Esophagus muscularis mucosa (tissue), 4 donors: ENCODE measurements around the gene OSBPL2.

Experiments used
- CTCF ChIP-seq, 3 experiments: fragments of 200-600 bp in 2 of 3; fragments of 450-650 bp in 1 of 3; sonication (generic) in 2 of 3; IDR thresholded peaks; one replicate each; pipeline ENCODE4 v1.5.1; 2017 to 2019; ENCODE audit warnings: antibody characterized with exemption in 3 of 3, mild to moderate bottlenecking in 2 of 3, moderate library complexity in 1 of 3
- EP300 ChIP-seq: sonication (generic); formaldehyde crosslinking; IDR thresholded peaks from one replicate; pipeline ENCODE4 v1.6.1; 2017; ENCODE audit warnings: antibody characterized with exemption
- POLR2A ChIP-seq: fragments of 450-650 bp; IDR thresholded peaks from one replicate; pipeline ENCODE4 v1.6.1; 2017; ENCODE audit warnings: antibody characterized with exemption, moderate library complexity, mild to moderate bottlenecking, low read depth
- POLR2AphosphoS5 ChIP-seq, 2 donors: sonication (generic); formaldehyde crosslinking; IDR thresholded peaks; one replicate each; pipeline ENCODE4 v1.6.1; 2017; ENCODE audit warnings: antibody characterized with exemption in 2 of 2

DNA sequence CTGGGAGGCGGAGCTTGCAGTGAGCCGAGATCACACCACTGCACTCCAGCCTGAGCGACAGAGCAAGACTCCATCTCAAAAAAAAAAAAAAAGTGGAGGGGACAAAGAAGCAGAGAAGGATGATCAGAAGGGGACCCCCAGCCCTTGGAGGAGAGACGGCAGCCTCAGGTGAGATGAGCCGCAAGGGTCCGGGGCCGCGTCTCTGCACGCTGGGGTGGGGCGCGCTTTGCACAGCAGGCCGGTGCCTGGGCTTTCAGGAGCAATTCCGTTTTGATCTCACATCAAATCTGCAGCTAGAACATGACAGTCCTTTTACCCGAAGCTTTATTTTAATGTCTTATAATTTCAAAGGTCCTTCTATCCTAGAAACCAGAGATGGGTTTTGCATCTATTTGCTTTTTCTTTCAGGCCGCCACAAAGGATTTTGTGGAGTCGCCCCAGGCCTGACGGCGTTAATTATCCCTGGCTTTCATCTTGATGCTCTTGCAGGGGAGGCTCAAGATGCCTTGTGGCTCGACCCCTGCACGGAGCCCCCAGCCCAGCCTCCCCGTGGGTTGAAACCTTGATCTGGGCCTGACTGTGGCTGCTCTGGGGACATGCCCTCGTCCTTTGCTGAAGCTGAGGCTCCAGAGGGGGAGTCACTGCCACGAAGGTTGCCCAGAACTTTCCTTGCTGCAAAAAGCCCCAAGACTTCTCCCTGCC, 35.5 kb upstream of the OSBPL2 start:
- TF ChIP-seq CTCF (IDR thresholded peaks at IDR 0.05) (no peak), POLR2AphosphoS5 (IDR thresholded peaks at IDR 0.05) (no peak), POLR2A (no peak), EP300 (no peak)
